GM21447 (cell line): ENCODE results near the gene EPHB6.
A peak's percentile ranks its signal among the peaks of the same experiment; 100 is the strongest.

Source experiments
- ATAC-seq: cut with Tn5 transposase; IDR thresholded peaks from one replicate; pipeline ENCODE4 v1.9.1; 2021; ENCODE audit not compliant: unreplicated experiment

The EPHB6 gene

GRCh38 chr7:142854372-142855113 is at the start of gene EPHB6:
TSS of gene EPHB6 (plus strand) at chr7:142855076. CDS start at chr7:142863228, 8,152 bp downstream.
- ATAC-seq = peak; percentile 59

GRCh38 chr7:142805350-142806021 is 49.4 kb upstream of the EPHB6 start:
- no peak for ATAC-seq

GRCh38 chr7:142806022-142806356 is 48.9 kb upstream of the EPHB6 start:
- ATAC-seq = no peak

- no peak for ATAC-seq
These were observed 47.9 kb upstream of the EPHB6 start for GRCh38 chr7:142806957-142807356.

GRCh38 chr7:142807855-142808460 is 46.9 kb upstream of the EPHB6 start:
- ATAC-seq = no peak

- peak; percentile 25 for ATAC-seq
These were observed 46.4 kb upstream of the EPHB6 start for GRCh38 chr7:142808461-142808801.

- ATAC-seq = peak; percentile 83
These were observed 45.9 kb upstream of the EPHB6 start for GRCh38 chr7:142808802-142809583.

- ATAC-seq = peak; percentile 9
These were observed 45.2 kb upstream of the EPHB6 start for GRCh38 chr7:142809671-142810070.

GRCh38 chr7:142811154-142811737 is 43.6 kb upstream of the EPHB6 start:
- no peak for ATAC-seq

GRCh38 chr7:142812437-142813215 is 42.2 kb upstream of the EPHB6 start:
- no peak for ATAC-seq

GRCh38 chr7:142813226-142813625 is 41.6 kb upstream of the EPHB6 start:
- no peak for ATAC-seq

- ATAC-seq = no peak
These were observed 41.2 kb upstream of the EPHB6 start for GRCh38 chr7:142813699-142814098.

- no peak for ATAC-seq
These were observed 40.4 kb upstream of the EPHB6 start for GRCh38 chr7:142814451-142814850.

- ATAC-seq = no peak
These were observed 39.7 kb upstream of the EPHB6 start for GRCh38 chr7:142815134-142815533.

GRCh38 chr7:142817506-142817905 is 37.4 kb upstream of the EPHB6 start:
- no peak for ATAC-seq

- no peak for ATAC-seq
These were observed 35.3 kb upstream of the EPHB6 start for GRCh38 chr7:142819530-142819929.

GRCh38 chr7:142822714-142823113 is 32.2 kb upstream of the EPHB6 start:
- ATAC-seq = no peak

GRCh38 chr7:142827951-142828500 is 26.9 kb upstream of the EPHB6 start:
- ATAC-seq = no peak

GRCh38 chr7:142832417-142832816 is 22.5 kb upstream of the EPHB6 start:
- ATAC-seq = no peak
